Measurements from ENCODE around the gene PCLO. TPM values are rescaled to one million over a fixed set of nuclear protein-coding genes. Genes with fewer than 3 reads are reported as not detected.

The PCLO gene
- total and polyA plus RNA-seq, 9 of the 15 experiments (the other 6 are each of a cell fraction or from before 2014, with no cell fraction given): under 0.01 to 0.01 TPM; not detected in 7

- TF ChIP-seq ZBTB2 (IDR thresholded peaks at IDR 0.05): no peak
Measured at GRCh38 chr7:82732677-82733076, 430.0 kb downstream of the PCLO start (continued).

- H2AFZ ChIP-seq (ENCODE audit: low read depth, low read length): no peak overlapping the region
- no peak overlapping the region for H3K27ac ChIP-seq (ENCODE audit: extremely low read depth, low read depth, low read length)
- H4K20me1 ChIP-seq (replicated peaks; ENCODE audit: control insufficient read depth, insufficient read depth, low read length): no peaks in the 10 kb centered on the region
- DNase-seq (ENCODE audit: extremely low read depth in 1 of 4, low spot score in 3 of 4) (peak; percentile 5 to 18 (median 14)), FAIRE-seq (peak; percentile 48), ATAC-seq (no peak)
- BruUV-seq (replicated peaks): no TSS peak
- H3K79me2 ChIP-seq (ENCODE audit: control insufficient read depth, insufficient read depth, low read length): no peaks in the 10 kb centered on the region
- no peaks in the 10 kb centered on the region for H3K9me1 ChIP-seq (ENCODE audit: control insufficient read depth, insufficient read depth, low read length)
- H3K4me2 ChIP-seq (ENCODE audit: insufficient read depth, low read length): no peak overlapping the region
- H3K4me1 ChIP-seq (replicated peaks in 1 of 2; ENCODE audit: control insufficient read depth in 2 of 2, insufficient read depth in 2 of 2, low read length in 2 of 2): no peaks in the 10 kb centered on the region
- H3K9ac ChIP-seq (ENCODE audit: insufficient read depth in 1 of 2, low read depth in 2 of 2, low read length in 2 of 2): no peak overlapping the region
- POLR2A ChIA-PET: no interaction called here
- CTCF ChIA-PET (ENCODE audit: low intra/inter-chr PET ratio): interaction anchor here (0.6 kb wide), 1 partner anchor 1230 kb away, joined by 3 read pairs; no protein-coding TSS in a partner anchor
- intact Hi-C loops (cut with micrococcal nuclease) (loop anchor here (2.0 kb wide), 1 partner anchor 1247 kb away; no protein-coding TSS in a partner anchor), in situ Hi-C loops (cut with MboI) (loop anchor here (25.0 kb wide), 1 partner anchor 1242 kb away; no protein-coding TSS in a partner anchor)
- no peaks in the 10 kb centered on the region for H3K9me3 ChIP-seq (replicated peaks; ENCODE audit: control insufficient read depth, insufficient read depth, low read depth, low read length)
- no peak overlapping the region for H3K4me3 ChIP-seq
- under 1% methylated on average over 8 of the region's 8 CpGs for WGBS (ENCODE audit: insufficient coverage, low coverage, missing lambda C conversion rate)
- no peaks in the 10 kb centered on the region for H3K27me3 ChIP-seq (ENCODE audit: control insufficient read depth in 2 of 2, insufficient read depth in 2 of 2, low read length in 2 of 2)
- no peaks in the 10 kb centered on the region for H3K36me3 ChIP-seq (ENCODE audit: control insufficient read depth, insufficient read depth, low read length)
- peak; percentile 41 to 44 for TF ChIP-seq RAD21 (CRISPR knock-in tag; conservative IDR thresholded peaks at IDR 0.05 in 1 of 2, IDR thresholded peaks at IDR 0.05 in 1 of 2)
- TF ChIP-seq ZBTB40 (IDR thresholded peaks at IDR 0.05): no peak
- no peak for TF ChIP-seq ZBTB40 (CRISPR knock-in tag; IDR thresholded peaks at IDR 0.05)
- TF ChIP-seq CTCF (IDR thresholded peaks at IDR 0.05 in 2 of 3, conservative IDR thresholded peaks at IDR 0.05 in 1 of 3; ENCODE audit: insufficient read depth in 2 of 3, low read depth in 1 of 3, low read length in 3 of 3): peak in 2 of 3 experiments; percentile 27 to 46; a peak in 3 of 6 replicates
Measured at GRCh38 chr7:82729172-82730030, 433.3 kb downstream of the PCLO start.
